ENCODE measurements around the gene LRFN2.

GRCh38 chr6:40543146-40543545, 44.0 kb downstream of the LRFN2 start:
- TF ChIP-seq CTCF (IDR thresholded peaks at IDR 0.05) = no peak
- no peak for TF ChIP-seq POLR2A (IDR thresholded peaks at IDR 0.05)
